ENCODE results near the gene PLXNA4. TPM values are rescaled to one million over a fixed set of nuclear protein-coding genes. Genes with fewer than 3 reads are reported as not detected.

PLXNA4 gene
- total and polyA plus RNA-seq, 7 experiments from 2014 or later = 0.05 to 31.6 (median 1.1) TPM

DNA sequence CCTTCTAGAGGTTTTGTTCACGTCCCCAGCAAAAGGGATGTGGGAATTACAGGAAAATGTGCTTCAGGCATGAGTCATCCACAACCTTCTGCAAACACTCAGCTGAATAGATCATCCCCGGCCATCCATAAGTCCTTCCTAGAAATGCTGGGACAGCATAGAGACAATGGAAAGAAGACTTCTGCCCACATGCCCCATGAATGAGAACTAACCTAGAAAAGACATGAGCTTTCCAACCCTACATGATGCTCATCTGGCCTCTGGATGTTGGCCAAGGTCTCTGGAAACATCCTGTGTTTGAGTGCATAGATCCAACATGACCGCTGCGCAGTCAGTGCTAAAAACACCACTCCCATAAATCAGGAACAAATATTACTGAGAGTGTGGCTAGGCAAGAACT lies 277.5 kb downstream of the PLXNA4 start:
- H3K4me1 ChIP-seq (ENCODE audit: control insufficient read depth in 2 of 2, insufficient read depth in 2 of 2, low read length in 2 of 2) = no peaks in the 10 kb centered on the region
- POLR2A ChIA-PET = no interaction called here

DNA sequence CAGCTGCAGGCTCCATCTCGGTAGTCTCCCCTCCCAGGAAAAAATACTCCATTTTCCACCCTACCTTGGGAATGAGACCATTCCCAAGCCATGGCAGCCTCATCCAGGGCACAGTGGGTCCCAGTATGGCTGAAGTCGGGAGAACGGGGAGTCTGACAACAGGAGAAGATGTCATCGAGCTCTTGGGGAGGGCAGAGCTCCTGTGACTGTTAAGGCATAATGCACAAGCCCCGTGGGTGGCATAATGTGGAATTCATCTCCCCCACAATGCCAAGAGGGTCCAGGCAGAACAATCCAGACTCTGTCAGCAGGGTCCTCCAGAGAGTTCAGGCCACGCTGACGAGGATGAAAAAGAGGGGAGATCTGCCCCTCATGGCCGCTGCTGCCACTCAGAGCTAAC lies 279.4 kb downstream of the PLXNA4 start:
- Mint-ChIP-seq H3K27ac (no peak overlapping the region), H3K27me3 (peaks cover 0 to 4% (median 0%) of the 10 kb centered on the region in 5 donors), H3K9me3 (peaks cover 0 to 2% (median 0%) of the 10 kb centered on the region in 11 donors), H3K4me3 (no peak overlapping the region), H3K4me1 (peaks cover 0 to 7% (median 0%) of the 10 kb centered on the region in 7 donors), H3K36me3 (no peaks in the 10 kb centered on the region)
- Histone ChIP-seq H3K4me3 (ENCODE audit: low read length) (no peak overlapping the region), H3K9me3 (ENCODE audit: control insufficient read depth in 2 of 3, low read length in 3 of 3) (no peaks in the 10 kb centered on the region), H3K36me3 (ENCODE audit: control insufficient read depth in 2 of 3, insufficient read depth in 3 of 3, low read length in 3 of 3) (no peaks in the 10 kb centered on the region), H3K27ac (ENCODE audit: low read depth, low read length) (no peak overlapping the region), H3K27me3 (ENCODE audit: control insufficient read depth in 2 of 2, insufficient read depth in 2 of 2, low read length in 2 of 2) (no peaks in the 10 kb centered on the region), H3K4me1 (ENCODE audit: control insufficient read depth in 2 of 2, insufficient read depth in 2 of 2, low read length in 2 of 2) (no peaks in the 10 kb centered on the region)
- DNase-seq (no peak), ATAC-seq (no peak)
- ChIA-PET CTCF (no interaction called here), POLR2A (no interaction called here)
- intact Hi-C loops (cut with micrococcal nuclease) = no loop called here

More for the DNA sequence above, 277.5 kb downstream of the PLXNA4 start:
- intact Hi-C loops (cut with micrococcal nuclease) = no loop called here
- no peak for DNase-seq
- no peak overlapping the region for H3K27ac ChIP-seq (ENCODE audit: low read depth, low read length)
- no peaks in the 10 kb centered on the region for H3K27me3 ChIP-seq (ENCODE audit: control insufficient read depth in 2 of 2, insufficient read depth in 2 of 2, low read length in 2 of 2)
- ATAC-seq = no peak
- no peaks in the 10 kb centered on the region for H3K9me3 ChIP-seq (ENCODE audit: control insufficient read depth in 2 of 3, low read length in 3 of 3)
- Mint-ChIP-seq H3K36me3 (no peaks in the 10 kb centered on the region), H3K4me1 (peaks cover 0 to 4% (median 0%) of the 10 kb centered on the region in 7 donors), H3K9me3 (peaks cover 0 to 2% (median 0%) of the 10 kb centered on the region in 11 donors), H3K4me3 (no peak overlapping the region), H3K27me3 (peaks cover 0 to 4% (median 0%) of the 10 kb centered on the region in 5 donors), H3K27ac (no peak overlapping the region)
- H3K4me3 ChIP-seq (ENCODE audit: low read length) = no peak overlapping the region
- H3K36me3 ChIP-seq (ENCODE audit: control insufficient read depth in 2 of 3, insufficient read depth in 3 of 3, low read length in 3 of 3) = no peaks in the 10 kb centered on the region
- CTCF ChIA-PET = no interaction called here

DNA sequence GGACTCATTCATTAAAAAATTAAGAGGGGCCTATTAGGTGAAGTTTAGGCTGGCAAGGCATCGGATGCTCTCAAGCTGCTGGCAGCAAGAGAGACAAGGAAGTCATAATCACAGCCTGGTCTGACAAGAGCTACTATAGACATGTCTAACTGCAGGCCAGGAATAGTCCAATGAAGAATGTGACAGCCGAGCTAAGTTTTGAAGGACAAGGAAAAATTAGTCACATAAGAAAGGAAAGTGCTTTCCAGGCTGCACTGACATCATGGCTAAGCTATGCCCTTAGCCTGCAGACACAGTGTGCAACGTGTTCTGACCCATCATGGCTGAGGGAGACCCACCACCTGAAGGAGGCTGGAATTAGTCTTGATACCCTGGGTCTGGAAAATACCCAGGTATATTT lies 281.1 kb downstream of the PLXNA4 start:
- intact Hi-C loops (cut with micrococcal nuclease) = no loop called here
- no peaks in the 10 kb centered on the region for H3K9me3 ChIP-seq (ENCODE audit: control insufficient read depth in 2 of 3, low read length in 3 of 3)
- no peaks in the 10 kb centered on the region for H3K36me3 ChIP-seq (ENCODE audit: control insufficient read depth in 2 of 3, insufficient read depth in 3 of 3, low read length in 3 of 3)
- Mint-ChIP-seq H3K9me3 (peaks cover 0 to 2% (median 0%) of the 10 kb centered on the region in 11 donors), H3K27ac (no peak overlapping the region), H3K4me1 (peaks cover 0 to 7% (median 0%) of the 10 kb centered on the region in 7 donors), H3K27me3 (peaks cover 3 to 12% (median 5%) of the 10 kb centered on the region in 5 donors), H3K36me3 (no peaks in the 10 kb centered on the region), H3K4me3 (no peak overlapping the region)
- ChIA-PET CTCF (no interaction called here), POLR2A (no interaction called here)
- H3K27me3 ChIP-seq (ENCODE audit: control insufficient read depth in 2 of 2, insufficient read depth in 2 of 2, low read length in 2 of 2) = no peaks in the 10 kb centered on the region
- ATAC-seq (no peak), DNase-seq (no peak)
- H3K4me3 ChIP-seq (ENCODE audit: low read length) = no peak overlapping the region
- no peak overlapping the region for H3K27ac ChIP-seq (ENCODE audit: low read depth, low read length)
- H3K4me1 ChIP-seq (ENCODE audit: control insufficient read depth in 2 of 2, insufficient read depth in 2 of 2, low read length in 2 of 2) = no peaks in the 10 kb centered on the region

DNA sequence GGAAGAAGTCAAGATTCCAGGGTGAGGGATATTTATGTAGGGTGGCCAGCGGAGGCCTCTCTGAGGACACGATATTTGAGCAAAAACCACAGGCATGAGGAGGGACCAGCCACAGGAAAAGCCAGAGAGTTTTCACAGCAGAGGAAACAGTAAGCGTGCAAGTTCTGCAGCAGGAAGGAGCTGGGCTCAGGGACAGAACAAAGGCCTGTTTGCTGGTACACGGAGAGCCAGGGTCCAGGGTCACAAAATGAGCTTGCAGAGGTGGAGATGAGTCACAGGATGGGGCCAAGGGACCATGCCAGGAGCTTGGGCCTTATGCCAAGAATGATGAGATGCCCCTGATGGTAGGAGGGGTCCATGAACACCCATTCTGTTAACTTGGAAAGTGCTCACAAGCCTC lies 283.5 kb downstream of the PLXNA4 start:
- Mint-ChIP-seq H3K9me3 (peaks cover 0 to 2% (median 0%) of the 10 kb centered on the region in 11 donors), H3K4me1 (peaks cover 0 to 3% (median 0%) of the 10 kb centered on the region in 7 donors), H3K27me3 (peaks cover 3 to 14% (median 5%) of the 10 kb centered on the region in 5 donors), H3K27ac (no peak overlapping the region), H3K36me3 (no peaks in the 10 kb centered on the region), H3K4me3 (no peak overlapping the region)
- Histone ChIP-seq H3K27me3 (ENCODE audit: control insufficient read depth in 2 of 2, insufficient read depth in 2 of 2, low read length in 2 of 2) (no peaks in the 10 kb centered on the region), H3K36me3 (ENCODE audit: control insufficient read depth in 2 of 3, insufficient read depth in 3 of 3, low read length in 3 of 3) (no peaks in the 10 kb centered on the region), H3K4me3 (ENCODE audit: low read length) (no peak overlapping the region), H3K27ac (ENCODE audit: low read depth, low read length) (no peak overlapping the region), H3K4me1 (ENCODE audit: control insufficient read depth in 2 of 2, insufficient read depth in 2 of 2, low read length in 2 of 2) (no peaks in the 10 kb centered on the region), H3K9me3 (ENCODE audit: control insufficient read depth in 2 of 3, low read length in 3 of 3) (no peaks in the 10 kb centered on the region)
- POLR2A ChIA-PET = no interaction called here
- CTCF ChIA-PET = no interaction called here
- ATAC-seq (no peak), DNase-seq (no peak)
- intact Hi-C loops (cut with micrococcal nuclease) = no loop called here

DNA sequence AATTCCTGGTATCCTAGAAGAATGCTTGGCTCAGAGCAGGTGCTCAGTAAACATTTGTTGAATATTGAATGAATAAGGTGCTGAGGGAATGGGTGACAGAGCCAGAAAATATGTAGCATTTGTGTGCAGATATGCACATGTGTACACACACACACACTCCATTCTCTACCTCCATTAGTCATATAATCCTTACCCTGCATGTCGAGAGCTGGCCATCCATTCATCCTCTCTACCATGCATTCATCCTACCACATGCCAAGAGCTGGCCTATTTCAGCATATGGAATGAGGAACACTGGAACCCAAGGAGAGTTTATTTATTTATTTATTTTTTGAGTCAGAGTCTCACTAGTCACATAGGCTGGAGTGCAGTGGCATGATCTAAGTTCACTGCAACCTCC lies 284.8 kb downstream of the PLXNA4 start:
- ChIA-PET POLR2A (no interaction called here), CTCF (no interaction called here)
- Mint-ChIP-seq H3K9me3 (peaks cover 0 to 2% (median 0%) of the 10 kb centered on the region in 11 donors), H3K27ac (no peak overlapping the region), H3K36me3 (no peaks in the 10 kb centered on the region), H3K4me3 (no peak overlapping the region), H3K4me1 (peaks cover 0 to 3% (median 0%) of the 10 kb centered on the region in 7 donors), H3K27me3 (peaks cover 3 to 14% (median 5%) of the 10 kb centered on the region in 5 donors)
- H3K27me3 ChIP-seq (ENCODE audit: control insufficient read depth in 2 of 2, insufficient read depth in 2 of 2, low read length in 2 of 2) = no peaks in the 10 kb centered on the region
- no peaks in the 10 kb centered on the region for H3K9me3 ChIP-seq (ENCODE audit: control insufficient read depth in 2 of 3, low read length in 3 of 3)
- no peak for DNase-seq
- intact Hi-C loops (cut with micrococcal nuclease) = no loop called here
- H3K36me3 ChIP-seq (ENCODE audit: control insufficient read depth in 2 of 3, insufficient read depth in 3 of 3, low read length in 3 of 3) = no peaks in the 10 kb centered on the region
- H3K4me3 ChIP-seq (ENCODE audit: low read length) = no peak overlapping the region
- H3K27ac ChIP-seq (ENCODE audit: low read depth, low read length) = no peak overlapping the region
- no peak for ATAC-seq
- no peaks in the 10 kb centered on the region for H3K4me1 ChIP-seq (ENCODE audit: control insufficient read depth in 2 of 2, insufficient read depth in 2 of 2, low read length in 2 of 2)

DNA sequence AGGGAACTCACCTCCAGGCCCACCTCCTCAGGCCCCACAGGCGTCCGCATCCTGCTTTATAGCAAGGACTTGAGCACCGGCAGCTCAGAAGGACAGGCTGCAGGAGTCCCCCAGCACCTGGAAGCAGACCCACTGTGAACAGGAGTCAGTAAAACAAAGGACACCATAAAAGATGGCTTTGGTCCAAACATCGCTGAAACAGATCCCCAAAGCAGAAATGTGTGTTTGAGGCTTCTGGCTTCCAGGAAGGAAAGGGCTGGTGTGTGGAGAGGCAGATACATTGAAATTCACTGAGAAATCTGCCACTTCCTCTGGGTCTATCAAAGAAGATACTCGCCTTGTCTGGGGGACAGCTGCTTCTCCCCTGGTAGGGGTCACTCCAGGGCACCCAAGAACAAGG lies 286.2 kb downstream of the PLXNA4 start:
- Histone ChIP-seq H3K36me3 (ENCODE audit: control insufficient read depth in 2 of 3, insufficient read depth in 3 of 3, low read length in 3 of 3) (no peaks in the 10 kb centered on the region), H3K4me3 (ENCODE audit: low read length) (no peak overlapping the region), H3K27ac (ENCODE audit: low read depth, low read length) (no peak overlapping the region), H3K9me3 (ENCODE audit: control insufficient read depth in 2 of 3, low read length in 3 of 3) (no peaks in the 10 kb centered on the region), H3K4me1 (ENCODE audit: control insufficient read depth in 2 of 2, insufficient read depth in 2 of 2, low read length in 2 of 2) (no peaks in the 10 kb centered on the region), H3K27me3 (ENCODE audit: control insufficient read depth in 2 of 2, insufficient read depth in 2 of 2, low read length in 2 of 2) (no peaks in the 10 kb centered on the region)
- peaks cover 3 to 14% (median 5%) of the 10 kb centered on the region in 5 donors for H3K27me3 Mint-ChIP-seq
- no peak overlapping the region for H3K27ac Mint-ChIP-seq
- POLR2A ChIA-PET = no interaction called here
- intact Hi-C loops (cut with micrococcal nuclease) = no loop called here
- CTCF ChIA-PET = no interaction called here
- DNase-seq (no peak), ATAC-seq (no peak)
- no peaks in the 10 kb centered on the region for H3K36me3 Mint-ChIP-seq
- H3K4me1 Mint-ChIP-seq = peaks cover 0 to 3% (median 0%) of the 10 kb centered on the region in 7 donors
- H3K9me3 Mint-ChIP-seq = no peaks in the 10 kb centered on the region
- no peak overlapping the region for H3K4me3 Mint-ChIP-seq

DNA sequence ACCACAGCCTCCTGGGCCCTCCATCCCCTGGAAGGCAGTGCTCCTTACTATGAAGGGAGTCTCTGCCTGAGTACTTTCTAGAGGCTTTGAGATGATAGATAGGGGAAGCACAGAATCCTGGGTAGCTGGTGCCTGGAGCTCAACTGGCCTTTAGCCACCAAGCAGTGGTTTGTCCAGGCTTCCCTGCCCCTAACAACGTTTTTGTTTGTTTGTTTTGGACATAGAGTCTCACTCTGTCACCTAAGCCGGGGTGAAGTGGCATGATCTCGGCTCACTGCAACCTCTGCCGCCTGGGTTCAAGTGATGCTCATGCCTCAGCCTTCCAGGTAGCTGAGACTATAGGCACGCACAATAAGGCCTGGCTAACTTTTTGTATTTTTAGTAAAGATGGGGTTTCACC lies 289.4 kb downstream of the PLXNA4 start:
- Mint-ChIP-seq H3K4me3 (no peak overlapping the region), H3K9me3 (no peaks in the 10 kb centered on the region), H3K36me3 (no peaks in the 10 kb centered on the region), H3K27me3 (peaks cover 0 to 14% (median 5%) of the 10 kb centered on the region in 5 donors), H3K27ac (no peak overlapping the region), H3K4me1 (peaks cover 0 to 3% (median 0%) of the 10 kb centered on the region in 7 donors)
- Histone ChIP-seq H3K27ac (ENCODE audit: low read depth, low read length) (no peak overlapping the region), H3K9me3 (ENCODE audit: control insufficient read depth in 2 of 3, low read length in 3 of 3) (no peaks in the 10 kb centered on the region), H3K36me3 (ENCODE audit: control insufficient read depth in 2 of 3, insufficient read depth in 3 of 3, low read length in 3 of 3) (no peaks in the 10 kb centered on the region), H3K4me3 (ENCODE audit: low read length) (no peak overlapping the region), H3K27me3 (ENCODE audit: control insufficient read depth in 2 of 2, insufficient read depth in 2 of 2, low read length in 2 of 2) (no peaks in the 10 kb centered on the region), H3K4me1 (ENCODE audit: control insufficient read depth in 2 of 2, insufficient read depth in 2 of 2, low read length in 2 of 2) (no peaks in the 10 kb centered on the region)
- DNase-seq (no peak), ATAC-seq (no peak)
- POLR2A ChIA-PET = no interaction called here
- intact Hi-C loops (cut with micrococcal nuclease) = no loop called here
- CTCF ChIA-PET = no interaction called here

All from naive thymus-derived CD4-positive, alpha-beta T cell (primary cell).